Adrenal gland (tissue), 12 donors: ENCODE measurements around the gene ACSL6. TPM values are rescaled to one million over a fixed set of nuclear protein-coding genes. Genes with fewer than 3 reads are reported as not detected.

Experiments used
- DNase-seq, 7 donors: peaks; one replicate each; pipeline ENCODE4 v3.0.0-alpha.2; 2019 to 2020
- H3K27ac ChIP-seq, 5 donors: fragments of 200-600 bp; sonication (generic) in 4 of 5; 1 replicate in 3 of 5; 2 replicates in 2 of 5; pipeline versions ENCODE4 v1.5.1 to v1.8.0; 2016 to 2020; ENCODE audit warnings: mild to moderate bottlenecking in 1 of 5
- H3K27me3 ChIP-seq: fragments of 200-600 bp; 2 replicates; pipeline ENCODE4 v1.8.0; 2021
- H3K36me3 ChIP-seq, 2 donors: fragments of 200-600 bp; replicated peaks in 1 of 2; 1 replicate in 1 of 2; 2 replicates in 1 of 2; pipeline versions ENCODE4 v1.5.1 to v1.8.0; 2018 to 2022
- H3K4me1 ChIP-seq, 2 donors: fragments of 200-600 bp; replicated peaks in 1 of 2; 1 replicate in 1 of 2; 2 replicates in 1 of 2; pipeline versions ENCODE4 v1.5.1 to v1.8.0; 2018 to 2021
- H3K4me3 ChIP-seq, 4 donors: fragments of 200-600 bp; sonication (generic) in 3 of 4; one replicate each; pipeline ENCODE4 v1.5.1; 2016 to 2018
- H3K9me3 ChIP-seq, 3 donors: fragments of 200-600 bp; sonication (generic) in 1 of 3; replicated peaks in 1 of 3; 1 replicate in 2 of 3; 2 replicates in 1 of 3; pipeline versions ENCODE4 v1.5.1 to v1.8.0; 2016 to 2021
- CTCF ChIP-seq, 6 experiments: fragments of 450-650 bp in 4 of 6; fragments of 200-600 bp in 2 of 6; sonication (generic) in 1 of 6; IDR thresholded peaks; 1 replicate in 5 of 6; 2 replicates in 1 of 6; pipeline versions ENCODE4 v1.5.1 to v1.8.0; 2016 to 2021; ENCODE audit warnings: antibody characterized with exemption in 6 of 6, mild to moderate bottlenecking in 2 of 6, moderate library complexity in 1 of 6
- POLR2A ChIP-seq, 2 donors: fragments of 450-650 bp; IDR thresholded peaks; one replicate each; pipeline ENCODE4 v1.6.1; 2017; ENCODE audit warnings: antibody characterized with exemption in 2 of 2, mild to moderate bottlenecking in 2 of 2, moderate library complexity in 1 of 2
- WGBS, 4 donors: extraction: QIAGEN DNeasy Blood & Tissue Kit in 2 of 4; methylation state at CpG; one replicate each; pipeline versions ENCODE4 v1.1.5 to v1.1.7; 2013 to 2017; 5-methylcytosine and 5-hydroxymethylcytosine counted together
- intact Hi-C, 2 donors: fragments of 100-400 bp; cut with DNase I; formaldehyde crosslinking; loops; one replicate each; pipeline versions ENCODE4 v1.14.1 to v1.15.0; 2022 to 2023
- polyA plus RNA-seq, 3 donors: library from polyadenylated mRNA; stranded (reverse); fragments of 200-250 nt in 2 of 3; fragments of 350-450 nt in 1 of 3; fragmentation: Illumina TruSeq in 1 of 3; extraction: RNeasy Lipid Tissue Mini Kit (QIAGEN cat#74804) in 1 of 3; gene quantifications; one replicate each; pipeline ENCODE4 v1.2.3, GENCODE V29; 2013 to 2014
- total RNA-seq, 9 donors: library from RNA; depleted of rRNA in 4 of 9; stranded (reverse); fragments of >200 nt in 4 of 9; fragments of 120-200 nt in 1 of 9; fragmentation: NEBNext Ultra II Directional in 1 of 9; extraction: Animal tissue kit (Norgen Biotek cat#: 25700) in 1 of 9; gene quantifications; one replicate each; pipeline versions ENCODE4 v1.1.0 to v1.2.4, GENCODE V29; 2013 to 2023
- donor health status: healthy with polysubstance abuse.
- donor health status: Bipolar disorder and iron deficiency.
- donor health status: DM: yes; HTN: yes; CAD: no.
- donor health status: DM: no; HTN: no; CAD: no.
- donor health status: DM: no; HTN: no; CAD: no.
- donor health status: DM: yes; HTN: yes; CAD: no.

The ACSL6 gene
- total and polyA plus RNA-seq, 12 donors = 2.5 to 14.5 (median 7.2) TPM

GRCh38 chr5:132059043-132059695, 47.7 kb upstream of the ACSL6 start:
- intact Hi-C loops = no loop called here
- H3K36me3 ChIP-seq = no peaks in the 10 kb centered on the region
- H3K4me3 ChIP-seq = no peak overlapping the region
- H3K9me3 ChIP-seq = no peaks in the 10 kb centered on the region
- DNase-seq = peak in 6 of 7 donors; percentile 1 to 29 (median 11)
- H3K27ac ChIP-seq = no peak overlapping the region
- no peaks in the 10 kb centered on the region for H3K27me3 ChIP-seq
- H3K4me1 ChIP-seq = no peaks in the 10 kb centered on the region
- WGBS, 4 donors = 82 to 85% (median 83%) methylated on average over 8 to 9 of the region's 9 CpGs
- TF ChIP-seq POLR2A (IDR thresholded peaks at IDR 0.05) (no peak), CTCF (IDR thresholded peaks at IDR 0.05) (no peak)

- H3K27ac ChIP-seq = no peak overlapping the region
- H3K36me3 ChIP-seq = no peaks in the 10 kb centered on the region
- H3K27me3 ChIP-seq = no peaks in the 10 kb centered on the region
- no peaks in the 10 kb centered on the region for H3K4me1 ChIP-seq
- no peak overlapping the region for H3K4me3 ChIP-seq
- no peak for TF ChIP-seq POLR2A (IDR thresholded peaks at IDR 0.05)
- TF ChIP-seq CTCF (IDR thresholded peaks at IDR 0.05) = no peak
- no peaks in the 10 kb centered on the region for H3K9me3 ChIP-seq
- intact Hi-C loops = no loop called here
- 69 to 84% (median 78%) methylated on average over 4 to 7 of the region's 7 CpGs for WGBS, 4 donors
- peak in 2 of 7 donors; percentile 1 to 2 for DNase-seq
Observed at GRCh38 chr5:132058646-132059042, 47.2 kb upstream of the ACSL6 start.

- Histone ChIP-seq H3K9me3 (no peaks in the 10 kb centered on the region), H3K27ac (no peak overlapping the region), H3K4me1 (no peaks in the 10 kb centered on the region), H3K36me3 (no peaks in the 10 kb centered on the region), H3K4me3 (no peak overlapping the region), H3K27me3 (no peaks in the 10 kb centered on the region)
- intact Hi-C loops = no loop called here
- WGBS, 4 donors = 80 to 87% (median 86%) methylated on average over 12 of the region's 12 CpGs
- DNase-seq = peak in 4 of 7 donors; percentile 1 to 33 (median 5)
- TF ChIP-seq CTCF (IDR thresholded peaks at IDR 0.05) (no peak), POLR2A (IDR thresholded peaks at IDR 0.05) (no peak)
Observed at GRCh38 chr5:132057498-132058255, 46.2 kb upstream of the ACSL6 start.

- DNase-seq = peak in 6 of 7 donors; percentile 4 to 29 (median 7)
- intact Hi-C loops = no loop called here
Observed at GRCh38 chr5:132056610-132057497, 45.4 kb upstream of the ACSL6 start.

More at GRCh38 chr5:132056610-132057497, 45.4 kb upstream of the ACSL6 start:
- no peaks in the 10 kb centered on the region for H3K4me1 ChIP-seq
- no peak overlapping the region for H3K4me3 ChIP-seq
- no peaks in the 10 kb centered on the region for H3K27me3 ChIP-seq
- no peak overlapping the region for H3K27ac ChIP-seq
- WGBS, 4 donors = 86 to 95% (median 90%) methylated on average over 13 to 14 of the region's 14 CpGs
- no peaks in the 10 kb centered on the region for H3K9me3 ChIP-seq
- H3K36me3 ChIP-seq = no peaks in the 10 kb centered on the region
- no peak for TF ChIP-seq POLR2A (IDR thresholded peaks at IDR 0.05)
- no peak for TF ChIP-seq CTCF (IDR thresholded peaks at IDR 0.05)
